Stimulated activated CD4-positive, alpha-beta T cell treated with anti-CD3 and anti-CD28 coated beads, Interleukin-1b, Interleukin-23, amount 100 ng/mL, for 4 hours (primary cell): ENCODE results near the gene CCDC91.
"Not testable (repeated sequence)": the region's sequence is repeated elsewhere in the genome, so short reads cannot be mapped to it uniquely, and the experiment has no call there.

Experiments
- DNase-seq, 2 donors: peaks; one replicate each; pipeline ENCODE4 v3.0.0-alpha.2; 2020; ENCODE audit warnings: low read depth in 2 of 2

CCDC91 gene

DNA sequence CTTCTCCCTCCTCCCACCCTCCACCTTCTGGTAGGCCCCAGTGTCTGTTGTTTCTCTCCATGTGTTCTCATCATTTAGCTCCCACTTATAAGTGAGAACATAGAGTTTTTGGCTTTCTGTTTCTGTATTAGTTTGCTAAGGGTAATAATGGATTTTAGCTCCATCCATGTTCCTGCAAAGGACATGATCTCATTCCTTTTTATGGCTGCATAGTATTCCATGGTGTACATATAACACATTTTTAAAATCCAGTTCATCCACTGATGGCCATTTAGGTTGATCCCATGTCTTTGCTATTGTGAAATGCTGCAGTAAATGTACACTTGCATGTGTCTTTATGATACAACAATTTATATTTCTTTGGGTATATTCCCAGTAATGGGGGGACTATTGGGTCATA, 96.1 kb downstream of the CCDC91 start:
- DNase-seq, result no peak

DNA sequence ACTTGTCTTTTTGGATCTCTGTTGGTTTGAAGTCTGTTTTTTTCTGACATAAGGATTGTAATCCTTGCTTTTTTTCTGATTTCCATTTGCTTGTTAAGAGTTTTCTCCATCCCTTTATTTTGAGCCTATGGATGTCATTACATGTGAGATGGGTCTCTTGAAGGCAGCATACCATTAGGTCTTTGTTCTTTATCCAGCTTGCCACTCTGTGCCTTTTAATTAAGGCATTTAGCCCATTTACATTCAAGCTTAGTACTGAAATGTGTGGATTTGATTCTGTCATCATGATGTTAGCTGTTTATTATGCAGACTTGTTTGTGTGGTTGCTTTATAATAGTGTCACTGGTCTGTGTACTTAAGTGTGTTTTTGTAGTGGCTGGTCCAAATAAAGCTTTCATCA, 100.0 kb downstream of the CCDC91 start:
- no peak for DNase-seq

DNA sequence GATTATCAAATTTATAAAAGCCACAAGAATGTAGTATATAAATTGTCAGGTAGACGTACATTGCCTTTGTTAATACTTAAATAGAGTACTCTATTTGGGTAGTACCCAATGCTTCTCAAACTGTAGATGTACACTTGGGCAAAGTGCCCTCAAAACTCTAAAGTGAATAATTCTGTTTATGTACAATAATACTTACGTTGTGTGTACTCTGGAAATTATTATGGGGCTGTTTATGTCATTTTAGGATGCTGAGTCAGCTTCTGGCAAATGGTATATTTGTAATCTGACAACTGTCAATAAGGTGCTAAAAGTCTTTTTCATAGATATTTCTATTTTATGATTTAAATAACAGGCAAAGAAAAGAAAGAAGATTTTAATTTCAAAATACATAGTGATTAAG, 102.4 kb downstream of the CCDC91 start:
- DNase-seq, result no peak

DNA sequence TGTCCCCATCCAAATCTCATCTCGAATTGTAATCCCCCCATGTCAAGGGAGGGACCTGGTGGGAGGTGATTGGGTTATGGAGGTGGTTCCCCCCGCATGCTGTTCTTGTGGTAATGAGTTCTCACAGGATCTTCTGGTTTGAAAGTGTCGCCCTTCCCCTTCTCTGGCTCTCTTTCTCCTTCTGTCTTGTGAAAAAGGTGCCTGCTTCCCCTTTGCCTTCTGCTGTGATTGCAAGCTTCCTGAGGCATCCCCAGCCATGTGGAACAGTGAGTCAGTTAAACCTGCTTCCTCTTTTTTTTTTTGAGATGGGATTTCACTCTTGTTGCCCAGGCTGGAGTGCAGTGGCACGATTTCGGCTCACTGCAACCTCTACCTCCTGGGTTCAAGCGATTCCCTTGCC, 104.0 kb downstream of the CCDC91 start:
- DNase-seq, result no peak

DNA sequence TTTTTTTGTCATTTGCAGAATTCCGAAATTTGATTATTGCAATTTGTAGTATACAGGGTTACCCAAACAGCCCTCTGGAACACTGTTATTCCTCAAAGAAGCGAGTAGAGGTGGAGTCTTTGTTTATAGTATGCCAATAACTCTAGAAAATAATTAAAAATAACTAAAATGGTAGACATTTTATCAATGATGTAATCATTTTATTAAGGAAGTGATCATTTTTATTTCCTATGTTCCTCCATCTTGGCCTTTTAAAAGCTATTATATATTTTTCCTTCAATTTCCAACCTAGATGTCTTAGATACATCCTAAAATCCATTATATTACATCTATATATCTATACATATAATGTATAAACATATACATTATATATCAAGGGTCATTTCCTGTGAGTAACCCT, 106.0 kb downstream of the CCDC91 start:
- DNase-seq, result no peak

DNA sequence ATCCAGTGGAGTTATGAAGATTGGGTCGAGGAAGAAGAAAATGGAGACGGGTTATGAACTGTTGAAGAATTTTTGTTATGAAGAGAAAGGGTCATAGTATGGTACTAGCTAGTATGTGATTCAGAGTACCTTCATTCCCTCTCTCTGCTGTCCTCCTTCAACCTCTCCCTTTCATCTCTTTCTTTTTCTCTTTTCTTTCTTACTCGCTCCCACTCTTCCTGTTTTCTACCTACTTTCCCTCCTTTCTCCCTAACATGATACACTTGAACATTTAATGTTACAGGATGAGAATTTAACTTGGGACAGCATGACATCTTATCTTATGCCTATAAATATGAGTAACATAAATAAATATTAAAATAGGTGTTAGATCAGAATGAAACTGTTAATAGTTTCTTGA, 112.9 kb downstream of the CCDC91 start:
- DNase-seq, result no peak

DNA sequence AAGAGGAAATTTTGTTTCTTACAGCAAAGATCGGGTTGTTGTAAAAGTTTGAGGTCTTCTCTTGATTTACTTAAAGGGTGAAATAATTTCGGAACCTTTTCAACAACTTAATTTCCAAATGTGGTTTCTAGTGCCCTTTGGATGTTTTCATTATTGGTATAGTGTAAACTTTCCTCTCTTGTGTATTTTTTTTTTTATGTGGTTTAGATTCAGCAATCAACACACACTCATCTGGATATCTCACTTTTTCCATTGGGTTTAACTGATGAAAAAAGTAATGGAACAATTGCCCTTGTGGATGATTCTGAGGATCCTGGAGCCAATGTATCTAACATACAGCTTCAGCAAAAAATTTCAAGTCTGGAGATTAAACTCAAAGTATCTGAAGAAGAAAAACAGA, 116.3 kb downstream of the CCDC91 start:
- no peak for DNase-seq

DNA sequence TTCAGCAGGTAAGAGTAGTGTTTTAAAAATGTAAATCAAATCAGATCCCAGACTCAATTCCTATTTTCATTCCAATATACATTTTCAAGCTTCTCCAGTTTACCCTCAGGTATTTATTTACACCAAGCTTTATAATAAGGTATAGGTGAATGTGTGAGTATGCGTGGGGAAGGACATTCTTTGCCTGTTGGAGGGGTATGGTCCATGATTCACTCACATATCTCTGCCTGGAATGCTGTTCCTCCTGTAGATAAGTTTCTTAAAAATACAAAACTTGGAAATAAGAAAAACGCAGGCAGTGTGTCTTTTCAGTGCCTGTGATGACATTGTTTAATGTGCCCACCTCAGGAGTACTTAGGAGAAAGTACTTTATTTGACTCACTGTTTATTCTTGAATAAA, 118.6 kb downstream of the CCDC91 start:
- DNase-seq, result no peak

DNA sequence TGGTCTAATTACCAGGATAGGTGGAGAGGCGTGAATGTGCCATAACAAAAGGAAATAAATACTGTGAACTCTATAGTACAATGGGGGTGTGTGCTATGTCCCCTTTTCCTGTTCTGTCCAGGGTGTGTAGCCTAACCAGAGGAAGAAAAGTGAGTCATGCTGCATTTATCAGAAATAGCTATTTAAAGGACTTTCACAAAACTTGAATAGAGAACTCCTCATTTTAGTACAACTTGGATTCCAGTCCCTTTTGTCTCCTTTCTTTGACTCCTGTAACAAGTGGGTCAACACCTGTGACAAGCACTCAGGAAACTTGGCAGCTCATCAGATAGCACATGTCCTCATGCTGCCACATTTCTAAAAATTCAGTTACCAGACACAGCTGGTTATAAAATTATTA, 123.4 kb downstream of the CCDC91 start:
- DNase-seq, result no peak

DNA sequence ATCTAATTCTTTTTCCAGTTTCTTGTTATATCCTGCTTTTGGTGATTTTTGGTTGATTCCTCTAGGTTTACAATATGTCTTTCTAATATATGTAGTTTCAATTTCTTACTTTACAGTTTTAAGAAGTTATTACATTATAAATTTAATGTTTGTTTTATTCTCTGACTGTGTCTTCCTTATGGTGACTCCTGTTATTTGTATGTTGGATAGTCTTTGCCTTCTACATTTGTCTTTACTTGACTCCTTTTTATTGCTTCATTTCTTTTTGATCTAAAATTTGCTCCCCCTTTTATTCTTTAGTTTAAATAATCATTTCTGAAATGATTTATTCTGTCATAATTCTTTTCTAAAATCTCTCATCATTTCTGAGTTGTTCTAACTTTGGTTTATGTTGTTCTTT, 125.8 kb downstream of the CCDC91 start:
- no peak for DNase-seq

DNA sequence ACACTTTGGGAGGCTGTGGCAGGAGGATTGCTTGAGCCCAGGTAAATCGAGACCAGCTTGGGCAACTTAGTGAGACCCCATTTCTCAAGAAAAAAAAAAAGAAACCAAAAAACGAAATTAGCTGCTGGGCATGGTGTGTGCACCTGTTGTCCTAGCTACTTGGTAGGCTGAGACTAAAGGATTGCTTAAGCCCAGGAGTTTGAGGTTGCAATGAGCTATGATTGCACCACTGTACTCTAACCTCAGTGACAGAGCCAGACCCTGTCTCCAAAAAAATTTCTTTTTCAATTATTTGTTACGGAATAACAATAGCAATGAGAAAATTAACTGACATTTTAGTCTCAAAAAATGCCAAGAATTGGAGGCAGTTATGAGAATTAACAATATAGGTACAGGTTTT, 128.0 kb downstream of the CCDC91 start:
- DNase-seq, result no peak

DNA sequence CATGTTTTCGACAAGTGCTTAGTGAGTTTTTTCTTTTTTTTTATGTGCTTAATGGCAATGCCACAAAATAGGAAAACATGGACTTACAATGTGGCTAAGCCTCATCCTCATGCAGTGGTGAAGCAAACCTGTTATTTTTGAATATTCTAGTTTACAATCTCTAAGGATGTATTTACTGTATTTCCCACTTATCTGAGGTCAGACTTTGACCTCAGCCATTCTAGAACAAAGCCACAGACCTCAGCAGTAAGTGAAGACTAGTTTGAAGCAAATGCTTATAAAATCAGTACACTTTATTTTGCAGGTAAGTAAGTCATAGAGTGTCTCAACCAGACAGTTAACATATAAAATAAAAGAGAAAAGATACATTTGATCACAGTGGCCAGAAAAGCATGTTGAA, 130.1 kb downstream of the CCDC91 start:
- DNase-seq, result no peak

DNA sequence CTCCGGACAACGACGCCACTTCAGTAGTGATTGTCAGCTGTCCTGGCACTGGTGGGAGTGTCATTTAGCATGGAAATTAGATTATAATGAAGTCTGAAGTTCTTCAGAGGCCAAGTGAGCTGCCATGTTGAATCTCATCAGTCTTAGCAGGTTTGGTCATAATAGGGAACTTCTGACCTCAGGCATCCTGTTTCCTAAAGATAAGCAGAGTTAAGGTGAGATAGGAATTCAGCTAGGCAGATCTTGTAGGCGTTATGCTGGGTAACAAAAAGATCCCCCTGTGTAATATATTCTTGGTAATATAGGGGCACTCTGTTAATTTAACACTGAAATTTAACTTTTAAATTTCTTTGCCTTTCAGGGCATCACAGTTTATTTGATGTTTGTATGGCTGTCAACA, 137.5 kb downstream of the CCDC91 start:
- no peak for DNase-seq

DNA sequence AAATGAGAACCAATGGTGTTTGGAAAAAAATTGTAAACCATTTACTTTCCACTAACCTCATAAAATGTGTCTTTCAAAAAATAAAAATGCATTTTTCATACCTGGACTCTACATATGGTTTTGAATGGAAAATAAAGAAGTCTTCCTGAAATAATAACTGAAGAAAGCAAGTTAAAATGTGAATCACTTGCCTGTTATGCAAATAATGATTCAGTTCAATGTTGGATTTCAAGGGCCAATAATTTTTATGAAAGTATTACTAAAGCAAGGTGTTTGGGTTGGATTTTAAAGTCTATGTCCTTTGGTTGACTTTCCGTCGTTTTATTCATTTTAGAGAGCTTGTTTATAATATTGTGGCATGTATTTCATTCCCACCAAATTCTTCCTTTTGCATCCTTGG, 138.7 kb downstream of the CCDC91 start:
- DNase-seq, result no peak

DNA sequence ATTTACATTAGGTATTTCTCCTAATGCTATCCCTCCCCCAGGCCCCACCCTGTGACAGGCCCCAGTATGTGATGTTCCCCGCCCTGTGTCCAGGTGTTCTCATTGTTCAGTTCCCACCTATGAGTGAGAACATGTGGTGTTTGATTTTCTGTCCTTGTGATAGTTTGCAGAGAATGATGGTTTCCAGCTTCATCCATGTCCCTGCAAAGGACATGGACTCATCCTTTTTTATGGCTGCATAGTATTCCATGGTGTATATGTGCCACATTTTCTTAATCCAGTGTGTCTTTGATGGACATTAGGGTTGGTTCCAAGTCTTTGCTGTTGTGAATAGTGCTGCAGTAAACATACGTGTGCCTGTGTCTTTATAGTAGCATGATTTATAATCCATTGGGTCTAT, 139.5 kb downstream of the CCDC91 start:
- DNase-seq, result not testable (repeated sequence)

DNA sequence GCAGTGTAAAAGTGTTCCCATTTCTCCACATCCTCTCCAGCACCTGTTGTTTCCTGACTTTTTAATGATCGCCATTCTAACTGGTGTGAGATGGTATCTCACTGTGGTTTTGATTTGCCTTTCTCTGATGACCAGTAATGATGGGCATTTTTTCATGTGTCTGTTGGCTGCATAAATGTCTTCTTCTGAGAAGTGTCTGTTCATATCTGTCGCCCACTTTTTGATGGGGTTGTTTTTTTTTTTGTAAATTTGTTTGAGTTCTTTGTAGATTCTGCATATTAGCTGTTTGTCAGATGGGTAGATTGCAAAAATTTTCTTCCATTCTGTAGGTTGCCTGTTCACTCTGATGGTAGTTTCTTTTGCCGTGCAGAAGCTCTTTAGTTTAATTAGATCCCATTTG, 140.0 kb downstream of the CCDC91 start:
- DNase-seq, result not testable (repeated sequence)

DNA sequence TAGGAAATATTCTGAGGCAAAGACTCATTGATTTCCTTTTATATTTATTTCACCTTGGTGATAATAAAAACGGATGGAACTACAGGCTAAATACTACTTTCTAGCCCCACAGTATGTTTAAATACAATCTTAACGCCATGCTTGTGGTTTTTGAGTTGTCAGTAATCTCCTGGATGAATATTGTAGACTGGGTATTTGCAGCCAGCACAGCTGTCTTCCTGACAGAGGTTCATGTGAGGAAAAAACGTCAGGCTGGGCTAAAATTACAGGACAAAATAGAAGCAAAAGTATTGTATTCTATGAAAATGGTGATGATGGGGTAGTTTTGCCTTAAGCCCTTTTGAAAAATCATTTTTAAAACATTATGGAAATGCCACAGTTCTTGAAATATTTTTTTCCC, 140.9 kb downstream of the CCDC91 start:
- DNase-seq, result no peak

DNA sequence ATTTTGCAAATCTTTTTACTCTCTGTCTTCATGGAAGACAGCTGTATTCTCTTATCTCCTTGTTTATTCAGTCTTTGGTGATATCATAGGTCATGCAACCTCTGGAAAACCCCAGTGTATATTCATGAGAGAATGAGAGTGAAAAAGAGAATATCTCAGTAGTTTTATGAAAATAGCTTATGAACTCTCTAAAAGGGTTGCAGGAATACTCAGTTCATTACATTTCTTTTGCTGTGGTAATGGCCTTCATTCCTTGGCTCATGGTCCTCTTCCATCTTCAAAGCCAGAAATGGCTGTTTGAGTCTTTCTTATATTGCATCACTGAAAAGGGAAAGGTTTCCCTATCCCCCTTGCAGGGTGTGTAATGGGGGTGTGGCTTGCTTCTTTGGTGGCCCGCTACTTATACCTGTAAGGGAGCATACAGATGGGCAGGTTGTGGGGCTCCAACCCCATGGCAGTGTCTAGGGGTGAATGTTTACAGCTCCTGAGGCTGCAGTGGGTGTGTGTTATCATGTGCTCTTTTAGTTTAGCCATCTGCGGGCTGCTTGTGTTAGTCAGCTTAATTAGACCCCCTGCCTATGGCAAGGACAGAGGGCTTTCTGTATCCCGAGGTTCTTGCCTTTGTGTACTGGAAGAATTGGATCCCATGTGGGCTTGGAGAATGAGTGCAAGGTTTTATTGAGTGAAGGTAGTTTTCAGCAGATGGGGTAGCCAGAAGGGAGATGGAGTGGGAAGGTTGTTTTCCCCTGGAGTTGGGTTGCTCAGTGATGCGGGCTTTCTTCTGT, 150.2 kb downstream of the CCDC91 start:
- no peak for DNase-seq

DNA sequence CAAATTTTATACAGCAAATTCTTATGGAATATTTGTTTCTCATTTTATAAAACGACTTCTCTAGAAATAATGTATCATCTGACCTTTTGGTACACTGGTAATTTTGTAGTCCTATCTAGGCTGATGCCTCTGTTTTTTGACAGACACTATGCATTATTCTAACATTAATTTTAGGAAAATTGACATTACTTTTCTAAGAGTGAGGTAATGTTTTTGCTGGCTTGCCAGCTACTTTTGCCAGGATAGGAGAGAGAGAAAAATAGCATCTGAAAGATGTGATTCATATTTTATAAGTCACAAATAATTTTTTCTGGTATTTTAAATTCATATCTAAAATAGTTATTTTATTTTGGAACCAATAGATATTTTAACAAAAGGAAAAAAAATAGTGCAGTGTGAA, 153.5 kb downstream of the CCDC91 start:
- no peak for DNase-seq

DNA sequence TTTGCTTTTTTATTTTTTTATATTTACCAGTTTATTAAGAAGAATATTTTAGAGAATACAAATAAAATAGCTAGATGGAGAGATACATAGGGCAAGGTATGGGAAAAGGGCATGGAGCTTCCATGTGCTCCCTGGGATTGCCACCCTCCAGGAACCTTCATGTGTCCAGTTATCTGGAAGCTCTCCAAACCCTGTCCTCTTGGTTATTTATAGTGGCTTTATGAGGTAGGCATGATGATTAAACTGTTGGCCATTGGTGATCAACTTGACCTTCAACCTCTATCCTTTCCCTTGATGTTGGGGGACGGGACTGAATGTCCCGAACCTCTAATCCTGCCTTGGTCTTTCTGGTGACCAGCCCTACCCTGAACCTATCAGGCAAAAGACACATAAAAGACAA, 156.3 kb downstream of the CCDC91 start:
- DNase-seq, result no peak

DNA sequence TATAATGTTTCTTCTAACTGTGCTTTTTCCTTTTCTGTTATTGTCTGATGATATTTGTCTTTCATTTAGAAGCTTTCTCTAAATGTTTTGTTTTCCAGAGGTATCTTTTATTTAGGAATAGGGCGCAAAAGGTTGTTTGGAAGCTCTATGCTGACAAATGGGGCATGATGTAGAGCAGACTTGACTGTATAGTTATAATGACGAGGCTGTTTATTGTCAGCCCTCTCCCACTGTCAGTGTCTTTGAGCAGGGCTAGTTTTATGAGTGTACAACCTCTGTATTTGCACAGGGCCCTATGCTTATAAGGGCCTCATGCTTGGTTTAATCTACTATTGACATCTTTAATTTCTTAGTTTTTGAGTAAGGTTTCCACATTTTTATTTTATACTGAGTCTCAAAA, 158.9 kb downstream of the CCDC91 start:
- no peak for DNase-seq

DNA sequence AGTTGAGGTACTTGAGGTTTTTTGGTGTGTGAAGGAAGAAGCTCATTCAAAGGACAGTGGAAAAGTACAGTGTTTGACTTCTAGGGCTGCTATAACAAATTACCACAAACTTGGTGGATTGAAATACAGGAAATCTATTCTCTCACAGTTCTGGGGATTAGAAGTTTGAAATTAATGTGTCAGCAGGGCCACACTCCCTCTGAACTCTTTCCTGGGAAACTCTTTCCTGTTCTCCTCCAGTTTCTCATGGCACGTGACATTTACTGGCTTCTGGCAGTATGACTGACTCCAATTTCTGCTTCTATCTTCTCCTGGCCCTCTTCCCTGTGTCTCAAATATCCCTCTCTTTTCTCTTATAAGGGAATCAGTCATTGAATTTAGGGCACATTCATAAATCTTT, 160.2 kb downstream of the CCDC91 start:
- no peak for DNase-seq

DNA sequence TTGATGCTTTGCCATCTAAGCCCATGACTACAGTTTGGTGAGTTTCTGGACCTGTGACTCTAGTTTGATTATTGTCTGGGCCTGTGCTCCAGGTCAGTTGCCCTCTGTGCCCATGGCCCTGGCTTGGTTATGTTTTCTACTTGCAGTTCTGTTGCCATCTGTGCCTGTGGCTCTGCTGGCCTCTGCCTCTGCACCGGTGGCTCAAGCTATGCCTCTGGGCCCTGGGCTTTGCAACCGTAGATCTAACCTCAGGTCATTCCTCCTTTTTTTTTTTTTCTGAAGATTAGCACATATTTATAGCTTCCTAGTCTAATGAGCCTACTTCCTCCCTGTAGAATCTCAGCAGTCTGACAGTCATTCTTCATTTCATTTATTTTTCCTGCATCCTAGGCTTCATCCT, 161.2 kb downstream of the CCDC91 start:
- no peak for DNase-seq

DNA sequence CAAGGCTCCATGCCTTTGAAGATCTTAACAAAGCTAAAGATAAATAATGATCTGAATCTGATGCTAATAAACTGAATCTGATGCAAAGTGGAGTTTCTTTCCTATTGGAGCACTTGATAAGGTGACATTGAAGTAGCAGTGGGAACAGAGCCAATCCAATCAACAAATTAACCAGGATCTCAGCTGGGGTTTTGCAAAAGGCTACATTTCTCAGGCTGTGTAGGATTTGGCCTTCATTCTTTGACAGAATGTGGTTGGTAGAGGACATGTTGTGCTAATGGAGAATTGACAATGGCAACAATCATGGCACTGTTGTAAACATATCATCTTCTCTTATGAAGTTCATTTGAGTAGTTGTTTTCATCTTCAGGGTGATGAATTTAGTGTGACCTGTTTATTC, 164.9 kb downstream of the CCDC91 start:
- no peak for DNase-seq
